Measurements from ENCODE around the gene GNB1. TPM values are rescaled to one million over a fixed set of nuclear protein-coding genes. Genes with fewer than 3 reads are reported as not detected.

GNB1 gene
- total RNA-seq, 4 donors from 2014 or later = 150 to 191 (median 159) TPM

DNA sequence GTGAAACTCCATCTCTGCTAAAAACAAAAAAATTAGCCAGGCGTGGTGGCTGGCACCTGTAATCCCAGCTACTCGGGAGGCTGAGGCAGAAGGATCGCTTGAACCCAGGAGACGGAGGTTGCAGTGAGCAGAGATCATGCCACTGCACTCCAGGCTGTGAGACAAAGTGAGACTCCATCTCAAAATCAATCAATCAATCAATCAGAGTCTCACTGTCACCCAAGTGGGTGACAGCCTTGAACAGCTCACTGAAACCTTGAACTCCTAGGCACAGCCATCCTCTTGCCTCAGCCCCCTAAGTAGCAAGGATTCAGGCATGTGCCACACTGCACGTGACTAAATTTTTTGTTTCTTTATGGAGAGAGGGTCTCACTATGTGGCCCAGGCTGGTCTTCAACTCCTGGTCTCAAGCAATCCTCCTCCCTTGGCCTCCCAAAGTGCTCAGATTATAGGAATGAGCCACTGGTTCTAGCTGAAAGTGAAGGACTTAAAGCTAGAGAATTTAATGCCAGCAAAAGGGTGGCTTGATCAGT is 44.4 kb downstream of the GNB1 start:
- H3K4me3 ChIP-seq = no peak overlapping the region
- peaks cover 0 to 76% (median 21%) of the 10 kb centered on the region in 4 donors for H3K4me1 ChIP-seq
- H3K36me3 ChIP-seq = peaks cover 0 to 8% (median 0%) of the 10 kb centered on the region in 3 donors
- no peak for DNase-seq (ENCODE audit: low spot score in 2 of 2)
- no peaks in the 10 kb centered on the region for H3K9me3 ChIP-seq
- H3K27ac ChIP-seq = peak overlapping the region in 1 of 4 donors; percentile 45
- no peaks in the 10 kb centered on the region for H3K27me3 ChIP-seq
- 90% methylated on average over 5 of the region's 5 CpGs for WGBS, 2 donors
- TF ChIP-seq POLR2A (IDR thresholded peaks at IDR 0.05) (no peak), EP300 (IDR thresholded peaks at IDR 0.05) (no peak)
- TF ChIP-seq, protein P1, sequence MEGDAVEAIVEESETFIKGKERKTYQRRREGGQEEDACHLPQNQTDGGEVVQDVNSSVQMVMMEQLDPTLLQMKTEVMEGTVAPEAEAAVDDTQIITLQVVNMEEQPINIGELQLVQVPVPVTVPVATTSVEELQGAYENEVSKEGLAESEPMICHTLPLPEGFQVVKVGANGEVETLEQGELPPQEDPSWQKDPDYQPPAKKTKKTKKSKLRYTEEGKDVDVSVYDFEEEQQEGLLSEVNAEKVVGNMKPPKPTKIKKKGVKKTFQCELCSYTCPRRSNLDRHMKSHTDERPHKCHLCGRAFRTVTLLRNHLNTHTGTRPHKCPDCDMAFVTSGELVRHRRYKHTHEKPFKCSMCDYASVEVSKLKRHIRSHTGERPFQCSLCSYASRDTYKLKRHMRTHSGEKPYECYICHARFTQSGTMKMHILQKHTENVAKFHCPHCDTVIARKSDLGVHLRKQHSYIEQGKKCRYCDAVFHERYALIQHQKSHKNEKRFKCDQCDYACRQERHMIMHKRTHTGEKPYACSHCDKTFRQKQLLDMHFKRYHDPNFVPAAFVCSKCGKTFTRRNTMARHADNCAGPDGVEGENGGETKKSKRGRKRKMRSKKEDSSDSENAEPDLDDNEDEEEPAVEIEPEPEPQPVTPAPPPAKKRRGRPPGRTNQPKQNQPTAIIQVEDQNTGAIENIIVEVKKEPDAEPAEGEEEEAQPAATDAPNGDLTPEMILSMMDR (IDR thresholded peaks at IDR 0.05) = no peak

DNA sequence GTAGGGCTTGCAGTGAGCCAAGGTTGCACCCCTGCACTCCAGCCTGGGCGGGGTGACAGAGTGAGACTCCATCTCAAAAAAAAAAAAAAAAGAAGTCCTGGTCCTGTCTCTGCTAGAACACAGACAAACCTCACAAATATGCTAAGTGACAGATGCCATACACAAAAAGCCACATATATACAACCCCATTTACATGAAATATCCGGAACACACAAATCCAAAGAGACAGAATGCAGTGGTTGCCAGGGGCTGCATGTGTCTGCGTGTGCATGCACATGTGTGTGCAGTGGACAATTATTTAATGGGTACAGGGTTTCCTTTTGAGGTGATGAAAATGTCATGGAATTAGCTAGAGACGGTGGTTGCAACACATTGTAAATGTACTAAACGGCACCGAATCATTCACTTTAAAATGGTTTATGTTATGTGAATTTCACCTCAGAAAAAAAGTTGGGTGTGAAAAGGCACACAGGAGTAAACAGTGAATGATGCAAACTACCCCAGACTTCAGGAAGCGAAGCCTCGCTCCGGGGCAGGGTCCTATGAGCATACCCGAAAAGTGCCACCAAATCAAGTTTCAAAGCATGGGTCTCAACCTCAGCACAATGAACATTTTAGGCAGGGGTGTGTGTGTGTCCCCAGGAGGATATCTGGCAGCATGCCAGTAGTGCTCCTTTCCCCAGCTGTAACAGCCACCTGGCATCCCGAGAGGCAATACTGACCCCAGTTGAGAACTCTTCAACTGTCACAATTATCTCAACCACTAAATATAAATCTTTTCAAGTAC is 48.3 kb downstream of the GNB1 start:
- no peak for DNase-seq (ENCODE audit: low spot score in 2 of 2)
- 62 to 68% methylated on average over 11 of the region's 11 CpGs for WGBS, 2 donors
- no peaks in the 10 kb centered on the region for H3K9me3 ChIP-seq
- no peak overlapping the region for H3K4me3 ChIP-seq
- TF ChIP-seq EP300 (IDR thresholded peaks at IDR 0.05) = no peak
- TF ChIP-seq, protein P1 (IDR thresholded peaks at IDR 0.05) = no peak
- TF ChIP-seq POLR2A (IDR thresholded peaks at IDR 0.05) = no peak
- H3K36me3 ChIP-seq = peaks cover 0 to 7% (median 0%) of the 10 kb centered on the region in 3 donors
- peak overlapping the region in 1 of 4 donors; percentile 12 for H3K27ac ChIP-seq
- peaks cover 0 to 84% (median 31%) of the 10 kb centered on the region in 4 donors for H3K4me1 ChIP-seq
- no peaks in the 10 kb centered on the region for H3K27me3 ChIP-seq

- peak overlapping the region in 1 of 4 donors; percentile 12 for H3K27ac ChIP-seq
- H3K9me3 ChIP-seq = no peaks in the 10 kb centered on the region
- peaks cover 0 to 75% (median 22%) of the 10 kb centered on the region in 4 donors for H3K4me1 ChIP-seq
- DNase-seq (ENCODE audit: low spot score in 2 of 2) = no peak
- peaks cover 0 to 13% (median 0%) of the 10 kb centered on the region in 3 donors for H3K36me3 ChIP-seq
- H3K4me3 ChIP-seq = no peak overlapping the region
- TF ChIP-seq POLR2A (IDR thresholded peaks at IDR 0.05) = no peak
- TF ChIP-seq EP300 (IDR thresholded peaks at IDR 0.05) = no peak
- TF ChIP-seq, protein P1 (IDR thresholded peaks at IDR 0.05) = no peak
- no peaks in the 10 kb centered on the region for H3K27me3 ChIP-seq
- whole genome bisulfite sequencing, 2 donors = 20 to 27% methylated on average over 3 of the region's 3 CpGs
Observed at GRCh38 chr1:1841575-1841995, 49.3 kb downstream of the GNB1 start.

DNA sequence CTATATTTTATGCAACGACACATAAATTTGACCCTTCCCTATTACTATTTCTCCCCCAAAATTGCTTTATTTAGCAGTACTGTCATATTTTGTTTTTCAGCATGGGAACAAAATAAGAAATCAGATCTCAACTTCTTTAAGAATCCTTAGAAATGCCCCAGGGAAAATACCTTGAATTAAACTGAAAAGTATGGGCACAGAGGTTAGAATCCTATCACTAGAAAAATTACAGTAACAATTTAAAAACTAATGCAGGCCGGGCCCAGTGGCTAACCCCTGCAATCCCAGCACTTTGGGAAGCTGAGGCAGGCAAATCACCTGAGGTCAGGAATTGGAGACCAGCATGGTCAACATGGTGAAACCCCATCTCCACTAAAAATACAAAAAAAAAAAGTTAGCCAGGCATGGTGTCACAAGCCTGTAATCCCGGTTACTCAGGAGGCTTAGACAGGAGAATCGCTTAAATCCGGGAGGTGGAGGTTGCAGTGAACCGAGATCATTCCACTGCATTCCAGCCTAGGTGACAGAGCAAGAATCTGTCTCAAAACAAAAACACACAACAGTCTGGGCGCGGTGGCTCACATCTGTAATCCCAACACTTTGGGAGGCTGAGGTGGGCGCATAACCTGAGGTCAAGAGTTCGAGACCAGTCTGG is 51.4 kb downstream of the GNB1 start:
- WGBS, 2 donors = 91 to 92% methylated on average over 10 of the region's 10 CpGs
- H3K4me1 ChIP-seq = peaks cover 0 to 71% (median 21%) of the 10 kb centered on the region in 4 donors
- H3K36me3 ChIP-seq = peaks cover 0 to 22% (median 0%) of the 10 kb centered on the region in 3 donors
- H3K27ac ChIP-seq = no peak overlapping the region
- DNase-seq (ENCODE audit: low spot score in 2 of 2) = no peak
- H3K4me3 ChIP-seq = no peak overlapping the region
- H3K27me3 ChIP-seq = no peaks in the 10 kb centered on the region
- no peaks in the 10 kb centered on the region for H3K9me3 ChIP-seq
- TF ChIP-seq EP300 (IDR thresholded peaks at IDR 0.05) (no peak), POLR2A (IDR thresholded peaks at IDR 0.05) (no peak)
- TF ChIP-seq, protein P1 (IDR thresholded peaks at IDR 0.05) = no peak

Data from tibial nerve (tissue), 4 donors.